ENCODE data around the gene HNRNPLL.
A peak's percentile ranks its signal among the peaks of the same experiment; 100 is the strongest.
"Not testable (repeated sequence)": the region's sequence is repeated elsewhere in the genome, so short reads cannot be mapped to it uniquely, and the experiment has no call there.

HNRNPLL gene

GRCh38 chr2:38552259-38552658 is 50.5 kb downstream of the HNRNPLL start:
- DNase-seq (ENCODE audit: low spot score), result no peak

- DNase-seq (ENCODE audit: low spot score), result no peak
Measured at GRCh38 chr2:38551746-38552145, 51.0 kb downstream of the HNRNPLL start.

- DNase-seq (ENCODE audit: low spot score), result no peak
Measured at GRCh38 chr2:38551171-38551570, 51.6 kb downstream of the HNRNPLL start.

GRCh38 chr2:38549851-38550250 is 52.9 kb downstream of the HNRNPLL start:
- no peak for DNase-seq (ENCODE audit: low spot score)

GRCh38 chr2:38549071-38549704 is 53.5 kb downstream of the HNRNPLL start:
- DNase-seq (ENCODE audit: low spot score), result no peak

- DNase-seq (ENCODE audit: low spot score), result no peak
Measured at GRCh38 chr2:38547791-38548190, 54.9 kb downstream of the HNRNPLL start.

- no peak for DNase-seq (ENCODE audit: low spot score)
Measured at GRCh38 chr2:38546585-38546984, 56.1 kb downstream of the HNRNPLL start.

- no peak for DNase-seq (ENCODE audit: low spot score)
Measured at GRCh38 chr2:38546064-38546463, 56.7 kb downstream of the HNRNPLL start.

GRCh38 chr2:38542248-38542631 is 60.5 kb downstream of the HNRNPLL start:
- not testable (repeated sequence) for DNase-seq (ENCODE audit: low spot score)

- DNase-seq (ENCODE audit: low spot score), result no peak
Measured at GRCh38 chr2:38540580-38541286, 62.0 kb downstream of the HNRNPLL start.

GRCh38 chr2:38539086-38539485 is 63.6 kb downstream of the HNRNPLL start:
- DNase-seq (ENCODE audit: low spot score), result no peak

- no peak for DNase-seq (ENCODE audit: low spot score)
Measured at GRCh38 chr2:38537937-38538525, 64.7 kb downstream of the HNRNPLL start.

GRCh38 chr2:38537296-38537695 is 65.4 kb downstream of the HNRNPLL start:
- DNase-seq (ENCODE audit: low spot score), result not testable (repeated sequence)

- DNase-seq (ENCODE audit: low spot score), result peak; percentile 83
Measured at GRCh38 chr2:38535744-38536506, 66.8 kb downstream of the HNRNPLL start.

- no peak for DNase-seq (ENCODE audit: low spot score)
Measured at GRCh38 chr2:38535404-38535743, 67.4 kb downstream of the HNRNPLL start.

GRCh38 chr2:38534746-38535403 is 67.9 kb downstream of the HNRNPLL start:
- DNase-seq (ENCODE audit: low spot score), result no peak

GRCh38 chr2:38533757-38534545 is 68.8 kb downstream of the HNRNPLL start:
- DNase-seq (ENCODE audit: low spot score), result no peak

- DNase-seq (ENCODE audit: low spot score), result peak; percentile 82
Measured at GRCh38 chr2:38533180-38533579, 69.5 kb downstream of the HNRNPLL start.

- no peak for DNase-seq (ENCODE audit: low spot score)
Measured at GRCh38 chr2:38532366-38532765, 70.4 kb downstream of the HNRNPLL start.

GRCh38 chr2:38529208-38529607 is 73.5 kb downstream of the HNRNPLL start:
- DNase-seq (ENCODE audit: low spot score), result no peak

- DNase-seq (ENCODE audit: low spot score), result no peak
Measured at GRCh38 chr2:38528534-38528933, 74.2 kb downstream of the HNRNPLL start.

Data from germinal center (tissue), 1 donor.